CD14-positive monocyte (primary cell): Measurements from ENCODE around the gene SLC9B1. TPM values are rescaled to one million over a fixed set of nuclear protein-coding genes. Genes with fewer than 3 reads are reported as not detected.

Experiments used
- DNase-seq, 3 donors: peaks; one replicate each; pipeline ENCODE4 v3.0.0-alpha.2; 2011 to 2022
- H2AFZ ChIP-seq: 2 replicates; pipeline ENCODE4 v1.6.0; 2012; ENCODE audit warnings: mild to moderate bottlenecking, low read depth, low read length, inconsistent platforms; ENCODE audit not compliant: insufficient read depth, poor library complexity, severe bottlenecking
- H3K27ac ChIP-seq, 2 donors: 1 replicate in 1 of 2; 2 replicates in 1 of 2; pipeline ENCODE4 v1.5.1; 2012 to 2013; ENCODE audit warnings: low read length in 2 of 2, control low read depth in 1 of 2, inconsistent platforms in 1 of 2, low read depth in 1 of 2, mild to moderate bottlenecking in 1 of 2
- H3K27me3 ChIP-seq, 2 donors: one replicate each; pipeline versions ENCODE4 v1.6.0 to v1.6.1; 2011 to 2013; ENCODE audit warnings: low read length in 2 of 2; ENCODE audit not compliant: control insufficient read depth in 2 of 2, insufficient read depth in 2 of 2
- H3K36me3 ChIP-seq, 2 donors: replicated peaks in 1 of 2; 1 replicate in 1 of 2; 2 replicates in 1 of 2; pipeline versions ENCODE4 v1.5.1 to v1.6.1; 2012 to 2013; ENCODE audit warnings: low read length in 2 of 2, control low read depth in 1 of 2, inconsistent platforms in 1 of 2, mild to moderate bottlenecking in 1 of 2; ENCODE audit not compliant: insufficient read depth in 2 of 2, control insufficient read depth in 1 of 2
- H3K4me1 ChIP-seq, 2 donors: 1 replicate in 1 of 2; 2 replicates in 1 of 2; pipeline versions ENCODE4 v1.5.1 to v1.6.1; 2012 to 2013; ENCODE audit warnings: low read length in 2 of 2, control low read depth in 1 of 2, inconsistent platforms in 1 of 2, mild to moderate bottlenecking in 1 of 2, moderate library complexity in 1 of 2; ENCODE audit not compliant: insufficient read depth in 2 of 2, control insufficient read depth in 1 of 2
- H3K4me2 ChIP-seq: replicated peaks from 2 replicates; pipeline ENCODE3; 2012; ENCODE audit warnings: low read length, moderate library complexity, mild to moderate bottlenecking; ENCODE audit not compliant: poor library complexity, severe bottlenecking; ENCODE audit errors: extremely low read depth
- H3K4me3 ChIP-seq, 3 experiments: fragments of 200-600 bp in 1 of 3; sonication (generic) in 1 of 3; replicated peaks in 1 of 3; 1 replicate in 2 of 3; 2 replicates in 1 of 3; pipeline ENCODE4 v1.5.1; 2011 to 2013; ENCODE audit warnings: low read length in 3 of 3, mild to moderate bottlenecking in 3 of 3, control low read depth in 2 of 3, low read depth in 2 of 3, inconsistent platforms in 1 of 3, moderate library complexity in 1 of 3
- H3K79me2 ChIP-seq: 2 replicates; pipeline ENCODE4 v1.6.0; 2012; ENCODE audit warnings: mild to moderate bottlenecking, control low read depth, inconsistent platforms, low read length, moderate library complexity; ENCODE audit not compliant: insufficient read depth
- H3K9ac ChIP-seq: 2 replicates; pipeline ENCODE4 v1.6.0; 2017; ENCODE audit warnings: low read length, mild to moderate bottlenecking; ENCODE audit not compliant: insufficient read depth, poor library complexity, severe bottlenecking
- H3K9me3 ChIP-seq, 2 donors: replicated peaks in 1 of 2; 1 replicate in 1 of 2; 2 replicates in 1 of 2; pipeline versions ENCODE4 v1.5.1 to v1.6.1; 2012 to 2013; ENCODE audit warnings: low read length in 2 of 2, control low read depth in 1 of 2; ENCODE audit not compliant: control insufficient read depth in 1 of 2, insufficient read depth in 1 of 2
- H4K20me1 ChIP-seq: 2 replicates; pipeline ENCODE4 v1.6.0; 2012; ENCODE audit warnings: mild to moderate bottlenecking, low read length, control low read depth, moderate library complexity; ENCODE audit not compliant: insufficient read depth
- H3K27ac Mint-ChIP-seq, 7 donors: one replicate each; pipeline ENCODE4 v1.8.0; 2020; ENCODE audit warnings: mild to moderate bottlenecking in 7 of 7, mixed read lengths in 7 of 7, moderate library complexity in 6 of 7, inconsistent platforms in 2 of 7
- H3K27me3 Mint-ChIP-seq, 3 donors: one replicate each; pipeline ENCODE4 v1.8.0; 2021 to 2022; ENCODE audit warnings: low read depth in 3 of 3, mild to moderate bottlenecking in 3 of 3, mixed read lengths in 3 of 3, moderate library complexity in 3 of 3, inconsistent platforms in 1 of 3
- H3K36me3 Mint-ChIP-seq, 2 donors: one replicate each; pipeline ENCODE4 v1.8.0; 2020; ENCODE audit warnings: mixed read lengths in 2 of 2, inconsistent platforms in 1 of 2, mild to moderate bottlenecking in 1 of 2
- H3K4me1 Mint-ChIP-seq: one replicate; pipeline ENCODE4 v1.8.0; 2020; ENCODE audit warnings: mild to moderate bottlenecking, mixed read lengths
- H3K4me3 Mint-ChIP-seq, 2 donors: one replicate each; pipeline ENCODE4 v1.8.0; 2020; ENCODE audit warnings: mild to moderate bottlenecking in 2 of 2, mixed read lengths in 2 of 2, moderate library complexity in 1 of 2
- H3K9me3 Mint-ChIP-seq, 7 donors: one replicate each; pipeline ENCODE4 v1.8.0; 2020 to 2022; ENCODE audit warnings: mixed read lengths in 7 of 7, mild to moderate bottlenecking in 6 of 7, moderate library complexity in 6 of 7, inconsistent platforms in 2 of 7
- CTCF ChIP-seq: fragments of 200-600 bp; IDR thresholded peaks from one replicate; pipeline ENCODE4 v1.8.0; 2022; ENCODE audit warnings: antibody characterized with exemption, mild to moderate bottlenecking
- WGBS: methylation state at CpG from one replicate; pipeline ENCODE4 v1.1.5; 2013; ENCODE audit warnings: missing lambda C conversion rate; ENCODE audit not compliant: insufficient coverage; 5-methylcytosine and 5-hydroxymethylcytosine counted together
- intact Hi-C, 2 donors: fragments of 100-400 bp; cut with micrococcal nuclease; formaldehyde crosslinking; loops; one replicate each; pipeline versions ENCODE4 v1.15.0 to v1.15.1; 2023
- polyA plus RNA-seq, 3 donors: library from polyadenylated mRNA; depleted of rRNA in 1 of 3; unstranded in 2 of 3; stranded (reverse) in 1 of 3; fragments of 300-500 nt in 2 of 3; fragments of >200 nt in 1 of 3; fragmentation: Illumina TruSeq in 2 of 3; gene quantifications; 1 replicate in 2 of 3; 2 replicates in 1 of 3; pipeline ENCODE4 v1.2.3, GENCODE V29; 2012 to 2021

SLC9B1 gene
- polyA plus RNA-seq, 3 donors: 0.13 to 1.5 (median 0.47) TPM

DNA sequence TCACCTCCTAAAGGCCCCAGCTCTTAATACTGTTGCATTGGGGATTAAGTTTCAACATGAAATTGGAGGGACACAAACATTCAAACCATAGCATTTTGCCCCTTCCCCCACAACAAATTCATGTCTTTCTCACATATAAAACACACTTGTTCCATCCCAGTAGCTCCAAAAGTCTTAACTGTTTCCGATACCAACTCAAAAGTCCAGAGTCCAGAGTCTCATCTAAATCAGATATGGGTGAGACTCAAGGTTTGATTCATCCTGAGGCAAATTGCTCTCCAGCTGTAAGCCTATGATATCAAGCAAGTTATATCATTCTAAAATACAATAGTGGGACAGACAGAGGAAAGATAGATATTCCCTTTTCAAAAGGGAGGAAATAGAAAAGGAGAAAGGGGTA, 8.7 kb downstream of the SLC9B1 start:
- H3K9me3 ChIP-seq: no peaks in the 10 kb centered on the region
- DNase-seq: no peak
- no peak overlapping the region for H3K4me3 ChIP-seq
- H3K4me3 Mint-ChIP-seq: no peak overlapping the region
- H3K27me3 ChIP-seq: no peaks in the 10 kb centered on the region
- no peaks in the 10 kb centered on the region for H4K20me1 ChIP-seq
- no peak overlapping the region for H3K27ac Mint-ChIP-seq
- H3K4me1 ChIP-seq: no peaks in the 10 kb centered on the region
- no peaks in the 10 kb centered on the region for H3K79me2 ChIP-seq
- no peak overlapping the region for H3K27ac ChIP-seq
- H3K9me3 Mint-ChIP-seq: no peaks in the 10 kb centered on the region
- no peak for TF ChIP-seq CTCF
- H3K4me1 Mint-ChIP-seq: no peaks in the 10 kb centered on the region
- peaks cover 0 to 1% (median 0%) of the 10 kb centered on the region in 3 donors for H3K27me3 Mint-ChIP-seq
- no peak overlapping the region for H3K4me2 ChIP-seq
- no peak overlapping the region for H2AFZ ChIP-seq
- H3K36me3 ChIP-seq: no peaks in the 10 kb centered on the region
- no CpG with 5 or more reads among the region's 1 CpG for WGBS
- intact Hi-C loops: no loop called here
- H3K36me3 Mint-ChIP-seq: no peaks in the 10 kb centered on the region
- H3K9ac ChIP-seq: no peak overlapping the region

- no CpG with 5 or more reads among the region's 15 CpGs for WGBS
- H2AFZ ChIP-seq: no peak overlapping the region
- H3K36me3 ChIP-seq: no peaks in the 10 kb centered on the region
- H3K27ac ChIP-seq: no peak overlapping the region
- H3K4me3 ChIP-seq: no peak overlapping the region
- H3K27me3 Mint-ChIP-seq: peaks cover 0 to 1% (median 1%) of the 10 kb centered on the region in 3 donors
- H3K9ac ChIP-seq: no peak overlapping the region
- no peaks in the 10 kb centered on the region for H3K9me3 Mint-ChIP-seq
- no peak overlapping the region for H3K27ac Mint-ChIP-seq
- H4K20me1 ChIP-seq: no peaks in the 10 kb centered on the region
- H3K4me3 Mint-ChIP-seq: no peak overlapping the region
- no peaks in the 10 kb centered on the region for H3K9me3 ChIP-seq
- H3K4me1 ChIP-seq: no peaks in the 10 kb centered on the region
- TF ChIP-seq CTCF: peak; percentile 77
- H3K79me2 ChIP-seq: no peaks in the 10 kb centered on the region
- no peaks in the 10 kb centered on the region for H3K36me3 Mint-ChIP-seq
- H3K27me3 ChIP-seq: no peaks in the 10 kb centered on the region
- intact Hi-C loops: loop anchor here in 1 of 2 donors (5.0 kb wide), 1 partner anchor 577 kb away; no protein-coding TSS in a partner anchor
- no peaks in the 10 kb centered on the region for H3K4me1 Mint-ChIP-seq
- no peak overlapping the region for H3K4me2 ChIP-seq
- DNase-seq: peak; percentile 50 to 72 (median 63)
Measured at GRCh38 chr4:103008875-103009729, 10.4 kb downstream of the SLC9B1 start.
